DMS79 (cell line): ENCODE results near the gene XPO1.

ENCODE experiments used
- DNase-seq: peaks from one replicate; lab custom pipeline; 2025; lab: John Stamatoyannopoulos, UW

Gene XPO1

GRCh38 chr2:61434314-61434713 lies 103.8 kb downstream of the XPO1 start:
- no peak for DNase-seq

GRCh38 chr2:61433606-61434005 lies 104.5 kb downstream of the XPO1 start:
- no peak for DNase-seq

- DNase-seq: no peak
Measured at GRCh38 chr2:61432990-61433389, 105.2 kb downstream of the XPO1 start.

GRCh38 chr2:61431345-61431744 lies 106.8 kb downstream of the XPO1 start:
- DNase-seq: no peak
